Activated CD8-positive, alpha-beta memory T cell treated with anti-CD3 and anti-CD28 coated beads, Interleukin-2, amount 50 U/mL, for 24 hours (primary cell): ENCODE data around the gene CTLA4.

Experiments used
- DNase-seq: peaks from one replicate; pipeline ENCODE4 v3.0.0-alpha.2; 2020; ENCODE audit errors: extremely low read depth

Gene CTLA4

GRCh38 chr2:203867561-203868200, at the start of gene CTLA4:
CTLA4 (plus strand) TSS chr2:203867771; CDS start chr2:203867943, 172 bp downstream.
- no peak for DNase-seq

GRCh38 chr2:203818656-203819055, 48.9 kb upstream of the CTLA4 start:
- no peak for DNase-seq

GRCh38 chr2:203819434-203820133, 48.0 kb upstream of the CTLA4 start:
- no peak for DNase-seq

- DNase-seq, result no peak
Measured at GRCh38 chr2:203820969-203821368, 46.6 kb upstream of the CTLA4 start.

GRCh38 chr2:203822240-203822639, 45.3 kb upstream of the CTLA4 start:
- no peak for DNase-seq

- no peak for DNase-seq
Measured at GRCh38 chr2:203823173-203823572, 44.4 kb upstream of the CTLA4 start.

DNA sequence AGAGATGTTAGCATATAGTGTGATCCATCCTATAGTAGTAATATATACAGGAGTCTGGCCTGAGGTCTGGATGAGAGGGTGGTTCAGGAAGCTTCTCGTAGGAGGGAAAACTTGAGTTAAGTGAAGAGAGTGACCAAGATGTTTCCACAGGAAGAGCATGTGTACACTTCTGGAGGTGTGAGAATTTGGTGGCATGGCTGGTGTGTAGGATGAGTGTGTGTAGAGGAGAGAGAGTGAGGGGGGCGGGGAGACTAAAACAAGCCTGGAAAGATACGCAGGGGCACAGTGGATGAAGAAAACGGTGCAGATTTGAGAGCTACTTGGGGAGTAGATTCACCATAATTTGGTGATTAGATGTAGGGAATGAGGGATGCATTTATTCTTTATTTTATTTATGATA, 43.5 kb upstream of the CTLA4 start:
- DNase-seq, result no peak

- no peak for DNase-seq
Measured at GRCh38 chr2:203824603-203825002, 43.0 kb upstream of the CTLA4 start.

DNA sequence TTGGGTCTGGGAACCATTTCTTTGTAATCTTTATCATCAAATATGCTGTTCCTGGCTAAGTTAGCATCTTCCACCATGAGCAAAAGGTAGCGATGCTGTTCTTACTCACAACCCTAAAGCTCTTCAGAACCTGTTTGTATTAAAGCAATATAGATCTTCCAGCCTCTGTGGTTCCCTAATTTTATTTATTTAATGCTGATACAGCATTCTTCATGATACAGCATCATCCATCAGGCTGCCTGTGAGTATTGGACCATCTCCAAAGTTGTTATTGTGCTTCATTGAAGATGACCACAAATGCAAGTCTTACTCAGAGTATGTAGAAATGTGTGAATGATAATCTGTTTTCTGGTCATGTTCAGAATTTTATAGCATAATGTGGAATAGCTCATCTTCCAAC, 40.9 kb upstream of the CTLA4 start:
- no peak for DNase-seq

GRCh38 chr2:203830304-203831055, 37.1 kb upstream of the CTLA4 start:
- peak; percentile 15 for DNase-seq

DNA sequence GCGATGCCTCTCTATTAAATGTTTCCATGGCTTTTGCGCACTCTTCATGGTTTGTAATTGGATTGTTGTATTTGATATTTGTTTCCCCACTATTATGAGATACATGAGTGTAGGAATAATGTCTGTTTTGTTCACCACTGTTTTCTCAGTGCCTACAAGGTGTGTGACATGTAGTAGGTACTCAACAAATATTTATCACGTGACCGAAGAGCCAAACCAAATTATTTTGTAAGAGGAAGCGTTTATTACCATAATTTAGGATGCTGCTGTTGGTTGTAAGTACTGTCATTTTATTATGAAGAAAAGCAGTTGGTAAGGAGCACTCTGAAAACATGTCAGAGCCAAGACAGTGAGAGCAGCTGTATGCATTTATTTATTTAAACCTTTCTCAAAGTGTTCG, 32.2 kb upstream of the CTLA4 start:
- DNase-seq, result no peak

DNA sequence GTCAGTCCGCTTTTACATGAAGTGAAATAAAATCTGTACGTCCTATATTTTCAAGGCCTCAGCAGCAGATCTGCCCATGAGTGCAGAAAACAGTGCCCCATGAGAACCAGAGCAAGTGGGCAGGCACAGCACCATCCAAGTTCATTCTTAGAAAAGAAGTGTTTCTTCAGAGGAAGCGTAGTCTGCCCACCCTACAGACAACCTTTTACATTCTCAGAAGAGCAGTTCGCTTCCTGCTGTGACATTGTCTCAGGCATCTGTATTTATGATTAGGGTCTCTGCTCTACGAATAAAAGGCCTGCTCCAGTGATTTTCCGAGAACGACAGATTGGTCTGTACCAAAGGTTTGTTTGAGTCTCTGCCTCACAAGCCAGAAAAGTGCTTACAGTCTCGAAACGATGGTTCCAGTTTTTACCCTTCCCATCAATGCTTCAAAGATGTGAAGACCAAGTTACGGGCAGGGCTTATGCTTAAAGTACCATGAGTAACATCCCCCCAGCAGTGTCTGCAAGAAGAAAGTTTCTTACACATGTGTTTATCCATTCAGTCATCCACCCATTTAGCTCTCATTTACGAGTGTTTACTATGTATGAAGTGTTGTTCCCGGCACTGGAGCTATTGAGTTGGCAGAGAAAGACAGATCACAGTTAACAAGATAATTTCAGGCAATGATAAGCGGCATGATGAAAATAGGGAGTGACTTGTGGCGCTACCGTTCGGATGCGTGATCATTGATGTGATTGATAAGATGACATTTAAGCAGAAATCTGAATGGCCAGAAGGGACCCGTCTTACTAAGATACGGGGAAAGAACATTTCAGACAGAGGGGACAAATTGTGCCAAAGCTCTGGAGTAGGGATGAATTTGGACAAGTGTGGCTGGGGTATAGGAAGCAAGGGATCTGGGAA, 31.4 kb upstream of the CTLA4 start:
- no peak for DNase-seq

GRCh38 chr2:203840655-203841205, 26.8 kb upstream of the CTLA4 start:
- DNase-seq, result no peak

- DNase-seq, result no peak
Measured at GRCh38 chr2:203841654-203842053, 25.9 kb upstream of the CTLA4 start.

DNA sequence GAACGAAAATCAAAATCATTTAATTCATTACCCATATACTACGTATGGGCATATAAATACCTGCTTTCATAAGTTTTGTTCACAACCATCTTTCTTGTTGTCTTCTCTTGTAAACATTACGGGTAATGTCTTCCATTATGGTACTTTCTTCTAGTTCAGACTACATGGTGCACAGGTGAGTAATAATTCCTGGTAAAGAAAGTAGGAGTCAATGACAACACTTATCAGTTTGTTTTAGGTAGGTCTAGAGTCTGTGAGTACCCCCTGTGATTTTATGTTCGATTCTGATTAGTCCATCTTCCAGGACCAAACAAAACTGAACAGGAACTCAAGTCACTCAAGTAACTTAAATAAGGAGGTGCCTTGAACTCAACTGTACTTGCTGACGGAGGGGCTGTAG, 25.2 kb upstream of the CTLA4 start:
- no peak for DNase-seq

DNA sequence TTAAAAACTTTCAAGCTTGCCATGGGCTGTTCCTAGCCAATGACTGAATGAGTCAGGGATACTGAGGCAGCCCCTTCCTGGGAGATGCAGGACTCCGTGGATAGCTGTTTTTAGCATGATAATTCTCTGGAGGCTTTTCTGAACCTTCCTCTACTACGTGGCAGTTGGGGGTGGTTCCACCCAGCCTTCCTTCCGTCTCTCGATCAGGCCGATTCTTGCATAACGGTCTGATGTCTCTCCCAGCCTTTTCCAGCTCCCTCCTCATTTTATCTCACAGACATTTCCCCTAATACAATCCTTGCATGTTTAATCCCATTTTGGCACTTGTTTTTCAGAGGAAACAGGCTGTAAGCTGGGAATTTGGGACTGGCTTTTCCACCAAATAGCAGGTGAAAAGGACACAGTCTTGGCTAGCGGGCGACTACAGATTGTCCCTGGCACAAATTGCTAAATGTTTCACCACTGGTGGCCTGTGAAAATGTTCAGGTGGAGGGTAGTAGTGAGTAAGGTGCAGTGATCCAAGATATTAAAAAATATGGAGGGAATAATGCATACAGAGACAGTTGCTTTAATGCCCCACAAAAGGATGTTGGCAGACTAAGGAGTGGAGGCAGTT, 21.0 kb upstream of the CTLA4 start:
- DNase-seq, result no peak

DNA sequence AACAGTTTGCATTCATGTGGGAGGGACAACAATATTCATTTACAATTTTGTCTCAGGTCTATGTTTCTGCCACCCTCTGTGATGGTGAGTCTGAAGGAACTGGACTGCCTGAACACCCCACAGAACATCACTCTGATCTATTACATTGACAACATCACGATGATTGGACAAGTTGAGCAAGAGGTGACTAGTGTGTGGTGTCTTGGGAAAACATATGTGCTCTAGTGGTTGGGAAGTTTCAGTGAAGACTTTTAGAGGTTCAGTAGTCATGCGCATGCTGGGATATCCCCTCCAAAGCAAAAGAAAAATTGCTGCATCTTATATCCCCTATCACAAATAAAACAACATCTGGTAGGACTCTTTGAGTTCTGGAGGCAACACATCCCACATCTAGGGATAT, 18.6 kb upstream of the CTLA4 start:
- DNase-seq, result no peak

- DNase-seq, result no peak
Measured at GRCh38 chr2:203852760-203853159, 14.8 kb upstream of the CTLA4 start.

- no peak for DNase-seq
Measured at GRCh38 chr2:203853271-203853670, 14.3 kb upstream of the CTLA4 start.

- no peak for DNase-seq
Measured at GRCh38 chr2:203853722-203854121, 13.8 kb upstream of the CTLA4 start.

DNA sequence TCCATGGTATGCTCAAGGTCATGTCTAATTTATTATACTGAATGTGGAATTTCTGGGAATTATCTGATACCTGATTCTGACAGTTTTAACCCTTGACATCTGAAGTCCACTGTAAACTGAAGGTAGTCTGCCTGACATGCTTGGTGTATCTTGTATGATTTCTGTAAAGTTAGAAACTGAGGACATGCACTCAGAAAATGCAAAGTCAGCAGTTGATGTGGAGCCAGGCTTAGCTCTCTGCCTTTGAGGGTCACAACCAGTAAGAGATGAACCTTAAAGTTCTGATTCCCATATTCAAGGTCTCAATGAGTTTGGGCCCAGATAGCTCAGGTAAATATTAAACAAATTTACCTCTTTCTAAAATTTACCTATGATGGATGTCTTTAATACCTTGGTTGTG, 12.3 kb upstream of the CTLA4 start:
- no peak for DNase-seq
